OCI-LY1 (cell line): ENCODE measurements around the gene KIRREL3.

Experiments
- H2AFZ ChIP-seq: fragments of 200-600 bp; sonication (generic), shearing (Covaris generic); 2 replicates; pipeline ENCODE4 v1.6.0; 2014; ENCODE audit warnings: antibody characterized with exemption, mild to moderate bottlenecking, low read length
- H3F3A ChIP-seq: fragments of 200-600 bp; sonication (generic), shearing (Covaris generic); 2 replicates; pipeline ENCODE4 v1.6.0; 2014; ENCODE audit warnings: mild to moderate bottlenecking, antibody characterized with exemption, low read length, moderate library complexity; ENCODE audit not compliant: insufficient read depth
- H3K27ac ChIP-seq: fragments of 200-600 bp; sonication (generic); 2 replicates; pipeline ENCODE4 v1.5.1; 2014; ENCODE audit warnings: low read length, mixed run types, mild to moderate bottlenecking, low read depth; ENCODE audit not compliant: poor library complexity, severe bottlenecking
- H3K27me3 ChIP-seq: fragments of 200-600 bp; sonication (generic); 2 replicates; pipeline ENCODE4 v1.6.0; 2014; ENCODE audit warnings: antibody characterized with exemption, mild to moderate bottlenecking, low read length, moderate library complexity; ENCODE audit not compliant: insufficient read depth
- H3K36me3 ChIP-seq: fragments of 200-600 bp; sonication (generic); 2 replicates; pipeline ENCODE4 v1.6.1; 2014; ENCODE audit warnings: mild to moderate bottlenecking, antibody characterized with exemption, low read length, moderate library complexity, mixed read lengths; ENCODE audit not compliant: insufficient read depth
- H3K4me1 ChIP-seq: fragments of 200-600 bp; sonication (generic); 2 replicates; pipeline ENCODE4 v1.5.1; 2014; ENCODE audit warnings: mild to moderate bottlenecking, low read length, moderate library complexity; ENCODE audit not compliant: insufficient read depth, severe bottlenecking
- H3K4me2 ChIP-seq: fragments of 200-600 bp; sonication (generic), shearing (Covaris generic); 2 replicates; pipeline ENCODE4 v1.6.1; 2014; ENCODE audit warnings: low read length
- H3K4me3 ChIP-seq: fragments of 200-600 bp; sonication (generic); 2 replicates; pipeline ENCODE4 v1.5.1; 2014; ENCODE audit warnings: low read length, low read depth, mild to moderate bottlenecking, mixed read lengths; ENCODE audit not compliant: poor library complexity, severe bottlenecking
- H3K79me2 ChIP-seq: fragments of 200-600 bp; shearing (Covaris generic); 2 replicates; pipeline ENCODE4 v1.6.1; 2016; ENCODE audit warnings: mixed run types, low read length, mixed read lengths; ENCODE audit not compliant: insufficient read depth
- H3K9ac ChIP-seq: fragments of 200-600 bp; sonication (generic), shearing (Covaris generic); 2 replicates; pipeline ENCODE4 v1.6.1; 2014; ENCODE audit warnings: mild to moderate bottlenecking, low read length, mixed read lengths
- H3K9me2 ChIP-seq: fragments of 200-600 bp; sonication (generic), shearing (Covaris generic); 2 replicates; pipeline ENCODE4 v1.6.1; 2014; ENCODE audit warnings: low read depth, mild to moderate bottlenecking, low read length, mixed read lengths
- H3K9me3 ChIP-seq: fragments of 200-600 bp; shearing (Covaris generic); 2 replicates; pipeline ENCODE4 v1.6.1; 2014; ENCODE audit warnings: low read length, mixed read lengths
- H4K20me1 ChIP-seq: fragments of 200-600 bp; sonication (generic), shearing (Covaris generic); 2 replicates; pipeline ENCODE4 v1.6.0; 2016; ENCODE audit warnings: mild to moderate bottlenecking, low read length; ENCODE audit not compliant: insufficient read depth
- EZH2 ChIP-seq: fragments of 200-600 bp; sonication (generic), shearing (Covaris generic); IDR thresholded peaks from 2 replicates; pipeline ENCODE4 v1.8.0; 2017; ENCODE audit warnings: borderline replicate concordance, mixed run types, mild to moderate bottlenecking, antibody characterized with exemption, low read length, moderate library complexity, mixed read lengths
- TF ChIP-seq, protein P1 (sequence below): fragments of 200-600 bp; sonication (generic), shearing (Covaris generic); IDR thresholded peaks from 2 replicates; pipeline ENCODE4 v1.5.1; 2017; ENCODE audit warnings: mild to moderate bottlenecking, antibody characterized with exemption, low read length, moderate library complexity, mixed read lengths

KIRREL3 gene

DNA sequence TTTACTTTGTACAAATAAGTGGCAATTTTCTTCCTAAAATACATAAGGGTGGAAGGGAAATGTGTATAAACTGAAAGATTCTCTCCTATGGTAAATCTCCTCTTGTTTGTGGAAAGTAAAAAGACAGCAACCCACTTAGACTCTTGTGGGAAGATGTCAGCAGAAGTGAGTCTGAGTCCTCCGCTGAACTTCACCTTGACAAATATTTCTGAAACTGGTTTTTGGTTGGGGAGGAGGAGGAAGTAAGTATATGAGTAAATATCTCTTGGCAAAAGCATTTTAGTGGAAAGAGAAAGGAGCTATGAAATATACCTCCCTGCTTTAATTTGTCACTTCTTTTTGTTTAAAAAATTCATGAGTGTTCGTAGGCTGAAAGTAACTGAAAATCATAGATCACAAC lies 196.2 kb downstream of the KIRREL3 start:
- no peak overlapping the region for H2AFZ ChIP-seq
- no peak overlapping the region for H3K4me2 ChIP-seq
- H3K4me1 ChIP-seq = no peaks in the 10 kb centered on the region
- no peaks in the 10 kb centered on the region for H3K9me2 ChIP-seq
- H3K9ac ChIP-seq = no peak overlapping the region
- no peak overlapping the region for H3K4me3 ChIP-seq
- no peaks in the 10 kb centered on the region for H3K9me3 ChIP-seq
- H3K27ac ChIP-seq = no peak overlapping the region
- TF ChIP-seq EZH2 = no peak
- TF ChIP-seq, protein P1, sequence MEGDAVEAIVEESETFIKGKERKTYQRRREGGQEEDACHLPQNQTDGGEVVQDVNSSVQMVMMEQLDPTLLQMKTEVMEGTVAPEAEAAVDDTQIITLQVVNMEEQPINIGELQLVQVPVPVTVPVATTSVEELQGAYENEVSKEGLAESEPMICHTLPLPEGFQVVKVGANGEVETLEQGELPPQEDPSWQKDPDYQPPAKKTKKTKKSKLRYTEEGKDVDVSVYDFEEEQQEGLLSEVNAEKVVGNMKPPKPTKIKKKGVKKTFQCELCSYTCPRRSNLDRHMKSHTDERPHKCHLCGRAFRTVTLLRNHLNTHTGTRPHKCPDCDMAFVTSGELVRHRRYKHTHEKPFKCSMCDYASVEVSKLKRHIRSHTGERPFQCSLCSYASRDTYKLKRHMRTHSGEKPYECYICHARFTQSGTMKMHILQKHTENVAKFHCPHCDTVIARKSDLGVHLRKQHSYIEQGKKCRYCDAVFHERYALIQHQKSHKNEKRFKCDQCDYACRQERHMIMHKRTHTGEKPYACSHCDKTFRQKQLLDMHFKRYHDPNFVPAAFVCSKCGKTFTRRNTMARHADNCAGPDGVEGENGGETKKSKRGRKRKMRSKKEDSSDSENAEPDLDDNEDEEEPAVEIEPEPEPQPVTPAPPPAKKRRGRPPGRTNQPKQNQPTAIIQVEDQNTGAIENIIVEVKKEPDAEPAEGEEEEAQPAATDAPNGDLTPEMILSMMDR = no peak
- no peaks in the 10 kb centered on the region for H4K20me1 ChIP-seq
- no peaks in the 10 kb centered on the region for H3F3A ChIP-seq
- H3K27me3 ChIP-seq = no peaks in the 10 kb centered on the region
- H3K36me3 ChIP-seq = no peaks in the 10 kb centered on the region
- no peaks in the 10 kb centered on the region for H3K79me2 ChIP-seq

DNA sequence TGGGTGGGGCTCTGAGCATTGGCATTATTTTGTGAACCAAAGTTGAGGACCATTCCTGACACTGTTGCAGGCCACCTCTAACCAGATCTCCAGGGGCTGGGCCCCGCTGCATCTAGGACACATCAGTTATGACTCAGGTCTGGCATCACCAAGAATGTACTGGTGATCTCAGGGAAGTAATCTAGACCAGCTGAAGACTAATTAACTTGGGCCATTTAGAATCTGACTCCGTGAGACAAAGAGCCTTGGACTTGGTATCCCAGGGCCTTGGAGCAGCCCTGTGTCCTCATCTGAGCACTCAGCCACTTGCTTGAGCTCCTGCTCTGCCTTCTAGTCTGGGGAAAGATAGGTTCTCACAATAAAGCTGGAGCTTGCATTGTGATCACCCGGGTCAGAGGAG lies 200.6 kb downstream of the KIRREL3 start:
- no peak overlapping the region for H3K9ac ChIP-seq
- no peaks in the 10 kb centered on the region for H3K9me3 ChIP-seq
- no peaks in the 10 kb centered on the region for H3F3A ChIP-seq
- no peaks in the 10 kb centered on the region for H3K36me3 ChIP-seq
- H3K4me1 ChIP-seq = no peaks in the 10 kb centered on the region
- H2AFZ ChIP-seq = no peak overlapping the region
- no peaks in the 10 kb centered on the region for H4K20me1 ChIP-seq
- H3K4me3 ChIP-seq = no peak overlapping the region
- H3K27ac ChIP-seq = no peak overlapping the region
- H3K27me3 ChIP-seq = no peaks in the 10 kb centered on the region
- no peaks in the 10 kb centered on the region for H3K79me2 ChIP-seq
- H3K9me2 ChIP-seq = no peaks in the 10 kb centered on the region
- no peak overlapping the region for H3K4me2 ChIP-seq
- TF ChIP-seq EZH2 = no peak
- TF ChIP-seq, protein P1 = no peak

DNA sequence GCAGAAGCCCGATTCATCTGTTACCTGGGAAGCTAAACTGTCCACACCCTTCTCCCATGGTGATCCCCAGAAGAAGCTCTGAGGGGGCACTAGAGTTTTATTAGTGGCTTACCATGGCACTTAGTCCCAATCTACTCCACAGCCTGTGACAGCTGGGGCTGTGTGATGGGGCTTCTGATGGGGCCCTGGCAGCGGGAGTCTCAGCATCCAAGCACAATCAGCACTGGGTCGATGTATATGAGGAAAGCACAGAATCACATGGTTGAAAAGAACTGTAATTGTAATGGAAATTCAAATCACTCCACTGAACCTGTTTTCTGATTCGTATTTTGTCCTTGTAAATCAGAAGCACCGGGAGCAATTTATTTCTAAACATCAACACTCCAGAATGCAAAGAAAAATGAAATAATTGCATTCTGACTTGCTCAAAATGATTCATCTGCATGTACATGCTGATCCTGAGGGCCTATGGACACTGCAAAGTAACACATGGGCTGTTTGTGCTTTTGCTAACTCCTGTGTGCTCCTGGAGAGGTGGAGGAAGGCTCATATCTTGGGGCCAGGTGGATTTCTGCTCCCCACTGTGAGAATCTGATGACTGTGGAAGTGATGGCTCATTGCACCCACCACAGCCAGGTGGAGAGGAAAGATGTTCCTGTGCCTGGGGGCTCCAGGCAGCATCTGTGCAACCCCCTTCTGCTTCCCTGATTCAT lies 203.0 kb downstream of the KIRREL3 start:
- Histone ChIP-seq H4K20me1 (no peaks in the 10 kb centered on the region), H3K4me3 (no peak overlapping the region), H3K79me2 (no peaks in the 10 kb centered on the region), H3K27me3 (no peaks in the 10 kb centered on the region), H3K9ac (no peak overlapping the region), H2AFZ (no peak overlapping the region), H3K4me1 (no peaks in the 10 kb centered on the region), H3K27ac (no peak overlapping the region), H3K9me2 (no peaks in the 10 kb centered on the region), H3K36me3 (no peaks in the 10 kb centered on the region), H3F3A (no peaks in the 10 kb centered on the region), H3K9me3 (no peaks in the 10 kb centered on the region), H3K4me2 (no peak overlapping the region)
- no peak for TF ChIP-seq EZH2
- TF ChIP-seq, protein P1 = no peak
